ENCODE measurements around the gene GBX2. TPM values are rescaled to one million over a fixed set of nuclear protein-coding genes. Genes with fewer than 3 reads are reported as not detected.

The GBX2 gene
- not detected for total RNA-seq

GRCh38 chr2:236168110-236169080, at the start of gene GBX2:
TSS of gene GBX2 (minus strand) at chr2:236168386. CDS start at chr2:236167971, 415 bp downstream.

Other genes starting within 250 kb of the GBX2 start
- gene ASB18, start 96.0 kb upstream of the GBX2 start, total RNA-seq: not detected

All from activated naive CD4-positive, alpha-beta T cell treated with anti-CD3 and anti-CD28 coated beads, Interleukin-2, amount 10 ng/mL, durations not matched to agents 5 hours and 36 hours (primary cell).